C4-2B (cell line): ENCODE results near the gene AGAP1.
"Not testable (repeated sequence)": the region's sequence is repeated elsewhere in the genome, so short reads cannot be mapped to it uniquely, and the experiment has no call there.

Source experiments
- H3K27ac ChIP-seq: fragments of 450-650 bp; 2 replicates; pipeline ENCODE4 v1.5.1; 2017
- CTCF ChIP-seq: fragments of 450-650 bp; conservative IDR thresholded peaks from 2 replicates; pipeline ENCODE4 v1.5.1; 2017; ENCODE audit warnings: mild to moderate bottlenecking
- ZFX ChIP-seq: fragments of 450-650 bp; IDR thresholded peaks from 2 replicates; pipeline ENCODE4 v1.6.1; 2017

Gene AGAP1

GRCh38 chr2:236128321-236128720 is 634.5 kb downstream of the AGAP1 start:
- TF ChIP-seq ZFX (no peak), CTCF (no peak)
- no peak overlapping the region for H3K27ac ChIP-seq

- no peak for TF ChIP-seq CTCF
- no peak for TF ChIP-seq ZFX
- H3K27ac ChIP-seq = no peak overlapping the region
These were observed 636.1 kb downstream of the AGAP1 start for GRCh38 chr2:236129935-236130334.

GRCh38 chr2:236130349-236130998 is 636.6 kb downstream of the AGAP1 start:
- TF ChIP-seq ZFX (no peak), CTCF (no peak)
- no peak overlapping the region for H3K27ac ChIP-seq

GRCh38 chr2:236131073-236131692 is 637.3 kb downstream of the AGAP1 start:
- no peak for TF ChIP-seq ZFX
- TF ChIP-seq CTCF = no peak

GRCh38 chr2:236133410-236134012 is 639.7 kb downstream of the AGAP1 start:
- no peak overlapping the region for H3K27ac ChIP-seq
- TF ChIP-seq CTCF = no peak
- no peak for TF ChIP-seq ZFX

More at GRCh38 chr2:236131073-236131692, 637.3 kb downstream of the AGAP1 start:
- H3K27ac ChIP-seq = no peak overlapping the region

- no peak for TF ChIP-seq ZFX
- no peak for TF ChIP-seq CTCF
These were observed 642.7 kb downstream of the AGAP1 start for GRCh38 chr2:236136538-236136937.

GRCh38 chr2:236137066-236137465 is 643.2 kb downstream of the AGAP1 start:
- no peak for TF ChIP-seq CTCF
- TF ChIP-seq ZFX = no peak
- H3K27ac ChIP-seq = no peak overlapping the region

More at GRCh38 chr2:236136538-236136937, 642.7 kb downstream of the AGAP1 start:
- H3K27ac ChIP-seq = no peak overlapping the region

- H3K27ac ChIP-seq = not testable (repeated sequence)
These were observed 647.8 kb downstream of the AGAP1 start for GRCh38 chr2:236141616-236142015.
